GM12874 (cell line): ENCODE data around the gene SIDT2.

Experiments used
- CTCF ChIP-seq: IDR thresholded peaks from 2 replicates; pipeline ENCODE4 v1.5.1; 2011; ENCODE audit warnings: low read depth, mild to moderate bottlenecking, control low read depth, low read length, moderate library complexity; ENCODE audit not compliant: insufficient read depth

Gene SIDT2

GRCh38 chr11:117199916-117200812 is 21.6 kb downstream of the SIDT2 start:
- no peak for TF ChIP-seq CTCF

GRCh38 chr11:117200813-117201657 is 22.5 kb downstream of the SIDT2 start:
- no peak for TF ChIP-seq CTCF

GRCh38 chr11:117201658-117202305 is 23.2 kb downstream of the SIDT2 start:
- TF ChIP-seq CTCF = no peak

- TF ChIP-seq CTCF = no peak
Measured at GRCh38 chr11:117202386-117203068, 24.0 kb downstream of the SIDT2 start.

- no peak for TF ChIP-seq CTCF
Measured at GRCh38 chr11:117203069-117203407, 24.5 kb downstream of the SIDT2 start.

GRCh38 chr11:117204283-117205080 is 25.9 kb downstream of the SIDT2 start:
- no peak for TF ChIP-seq CTCF
